Left renal cortex interstitium (tissue), 4 donors: ENCODE measurements around the gene NEXN. TPM values are rescaled to one million over a fixed set of nuclear protein-coding genes. Genes with fewer than 3 reads are reported as not detected.

Source experiments
- polyA plus RNA-seq, 4 donors: library from polyadenylated mRNA; unstranded; fragments of 120-200 nt; gene quantifications; one replicate each; pipeline ENCODE4 v1.2.1, GENCODE V29; 2013; ENCODE audit not compliant: insufficient read length in 4 of 4

Gene NEXN
- polyA plus RNA-seq, 4 donors: 11.0 to 16.1 (median 13.7) TPM

Other genes with a start within 250 kb of the NEXN start
- gene ZZZ3, start 206.0 kb upstream of the NEXN start, polyA plus RNA-seq: 10 to 100 TPM; 61.0 to 68.8 (median 66.1) TPM
- 100 to 1,000 TPM in 1 of 4 donors, 10 to 100 TPM in 3; 69.8 to 107 (median 89.9) TPM for gene USP33, start 128.8 kb upstream of the NEXN start, polyA plus RNA-seq
- gene MIGA1, start 109.0 kb upstream of the NEXN start, polyA plus RNA-seq: 10 to 100 TPM; 17.4 to 24.9 (median 18.9) TPM
- 100 to 1,000 TPM; 255 to 412 (median 336) TPM for gene FUBP1, start 90.4 kb downstream of the NEXN start, polyA plus RNA-seq
- gene DNAJB4, start 116.3 kb downstream of the NEXN start, polyA plus RNA-seq: 10 to 100 TPM; 29.9 to 39.2 (median 37.9) TPM
- gene GIPC2, start 157.3 kb downstream of the NEXN start, polyA plus RNA-seq: 10 to 100 TPM; 12.8 to 18.9 (median 17.8) TPM